Measurements from ENCODE around the gene P2RY11.

P2RY11 gene

GRCh38 chr19:10141479-10141878, 30.0 kb downstream of the P2RY11 start:
- no peak for TF ChIP-seq CTCF (IDR thresholded peaks at IDR 0.05)

GRCh38 chr19:10141973-10142372, 30.5 kb downstream of the P2RY11 start:
- TF ChIP-seq CTCF (IDR thresholded peaks at IDR 0.05), result no peak

- no peak for TF ChIP-seq CTCF (IDR thresholded peaks at IDR 0.05)
Observed at GRCh38 chr19:10142701-10143375, 31.3 kb downstream of the P2RY11 start.

GRCh38 chr19:10143681-10144080, 32.2 kb downstream of the P2RY11 start:
- TF ChIP-seq CTCF (IDR thresholded peaks at IDR 0.05), result no peak

GRCh38 chr19:10144361-10144760, 32.9 kb downstream of the P2RY11 start:
- no peak for TF ChIP-seq CTCF (IDR thresholded peaks at IDR 0.05)

- no peak for TF ChIP-seq CTCF (IDR thresholded peaks at IDR 0.05)
Observed at GRCh38 chr19:10145031-10145430, 33.5 kb downstream of the P2RY11 start.

GRCh38 chr19:10146142-10146541, 34.6 kb downstream of the P2RY11 start:
- TF ChIP-seq CTCF (IDR thresholded peaks at IDR 0.05), result no peak

- no peak for TF ChIP-seq CTCF (IDR thresholded peaks at IDR 0.05)
Observed at GRCh38 chr19:10149427-10149826, 37.9 kb downstream of the P2RY11 start.
